HG03439 (cell line): ENCODE data around the gene SKI.

Experiments
- ATAC-seq: cut with Tn5 transposase; IDR thresholded peaks from one replicate; pipeline ENCODE4 v1.9.1; 2021; ENCODE audit warnings: mild to moderate bottlenecking, moderate library complexity; ENCODE audit not compliant: unreplicated experiment

SKI gene

GRCh38 chr1:2334883-2335534 is 106.9 kb downstream of the SKI start:
- ATAC-seq, result no peak

GRCh38 chr1:2335721-2336455 is 107.8 kb downstream of the SKI start:
- ATAC-seq, result no peak

GRCh38 chr1:2336499-2336898 is 108.4 kb downstream of the SKI start:
- ATAC-seq, result no peak

GRCh38 chr1:2337081-2337480 is 109.0 kb downstream of the SKI start:
- ATAC-seq, result no peak

- ATAC-seq, result no peak
These were observed 109.4 kb downstream of the SKI start for GRCh38 chr1:2337501-2337900.

- ATAC-seq, result no peak
These were observed 111.3 kb downstream of the SKI start for GRCh38 chr1:2339206-2340085.

GRCh38 chr1:2340086-2340917 is 112.2 kb downstream of the SKI start:
- ATAC-seq, result no peak

GRCh38 chr1:2340918-2341254 is 112.8 kb downstream of the SKI start:
- ATAC-seq, result no peak

GRCh38 chr1:2341706-2342383 is 113.7 kb downstream of the SKI start:
- ATAC-seq, result no peak

- ATAC-seq, result no peak
These were observed 114.4 kb downstream of the SKI start for GRCh38 chr1:2342384-2343022.

GRCh38 chr1:2343023-2343935 is 115.2 kb downstream of the SKI start:
- no peak for ATAC-seq

GRCh38 chr1:2344121-2344681 is 116.1 kb downstream of the SKI start:
- ATAC-seq, result no peak

GRCh38 chr1:2344744-2345296 is 116.7 kb downstream of the SKI start:
- ATAC-seq, result no peak

- ATAC-seq, result no peak
These were observed 117.4 kb downstream of the SKI start for GRCh38 chr1:2345297-2346075.

GRCh38 chr1:2346691-2347408 is 118.7 kb downstream of the SKI start:
- no peak for ATAC-seq

- ATAC-seq, result no peak
These were observed 119.3 kb downstream of the SKI start for GRCh38 chr1:2347409-2347785.

GRCh38 chr1:2347896-2348295 is 119.8 kb downstream of the SKI start:
- no peak for ATAC-seq
